Amniotic epithelial cell (primary cell): ENCODE measurements around the gene EPS8.
"Not testable (repeated sequence)": the region's sequence is repeated elsewhere in the genome, so short reads cannot be mapped to it uniquely, and the experiment has no call there.

ENCODE experiments used
- DNase-seq: peaks from one replicate; pipeline ENCODE4 v3.0.0-alpha.2; 2010; ENCODE audit warnings: low read depth

Gene EPS8

DNA sequence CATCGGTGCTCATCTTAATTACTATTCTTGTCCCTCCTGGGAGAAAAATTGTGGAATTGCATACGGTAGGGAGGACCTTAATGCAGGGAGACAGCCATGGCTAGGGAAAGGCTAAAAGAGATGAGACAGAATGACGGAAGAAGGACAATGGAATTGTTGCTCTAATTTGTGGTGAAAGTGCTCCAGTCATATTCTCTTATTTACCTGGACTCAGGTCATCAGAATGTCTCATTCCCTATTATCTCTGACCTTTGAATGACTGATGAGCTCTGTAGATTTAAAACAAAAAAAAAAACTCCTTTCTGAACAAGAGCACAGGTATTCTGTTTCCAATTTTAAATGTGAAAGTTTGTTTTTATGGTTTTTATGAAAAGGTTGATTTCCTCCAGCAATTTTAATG is 8.6 kb upstream of the EPS8 start:
- no peak for DNase-seq

- DNase-seq = no peak
Observed at GRCh38 chr12:15796493-15797141, 7.4 kb upstream of the EPS8 start.

DNA sequence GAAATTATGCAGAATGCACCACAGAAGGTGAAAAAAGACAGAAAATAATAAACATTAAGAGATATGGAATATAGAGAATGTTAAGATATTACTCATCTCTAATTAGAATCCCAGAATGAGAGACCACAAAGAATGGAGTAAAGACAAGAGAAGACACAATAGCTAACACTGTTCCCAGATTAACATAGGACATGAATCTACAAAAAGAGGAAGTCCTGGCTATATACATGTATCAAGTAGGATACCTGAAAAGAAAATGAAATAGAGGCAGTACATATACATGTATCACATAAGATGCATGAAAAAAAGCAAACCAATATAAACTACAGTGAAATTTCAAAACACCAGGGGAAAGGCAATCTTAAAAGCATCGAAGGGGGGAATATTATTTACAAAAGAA is 5.6 kb upstream of the EPS8 start:
- DNase-seq = no peak

GRCh38 chr12:15794196-15794595 is 5.0 kb upstream of the EPS8 start:
- no peak for DNase-seq

DNA sequence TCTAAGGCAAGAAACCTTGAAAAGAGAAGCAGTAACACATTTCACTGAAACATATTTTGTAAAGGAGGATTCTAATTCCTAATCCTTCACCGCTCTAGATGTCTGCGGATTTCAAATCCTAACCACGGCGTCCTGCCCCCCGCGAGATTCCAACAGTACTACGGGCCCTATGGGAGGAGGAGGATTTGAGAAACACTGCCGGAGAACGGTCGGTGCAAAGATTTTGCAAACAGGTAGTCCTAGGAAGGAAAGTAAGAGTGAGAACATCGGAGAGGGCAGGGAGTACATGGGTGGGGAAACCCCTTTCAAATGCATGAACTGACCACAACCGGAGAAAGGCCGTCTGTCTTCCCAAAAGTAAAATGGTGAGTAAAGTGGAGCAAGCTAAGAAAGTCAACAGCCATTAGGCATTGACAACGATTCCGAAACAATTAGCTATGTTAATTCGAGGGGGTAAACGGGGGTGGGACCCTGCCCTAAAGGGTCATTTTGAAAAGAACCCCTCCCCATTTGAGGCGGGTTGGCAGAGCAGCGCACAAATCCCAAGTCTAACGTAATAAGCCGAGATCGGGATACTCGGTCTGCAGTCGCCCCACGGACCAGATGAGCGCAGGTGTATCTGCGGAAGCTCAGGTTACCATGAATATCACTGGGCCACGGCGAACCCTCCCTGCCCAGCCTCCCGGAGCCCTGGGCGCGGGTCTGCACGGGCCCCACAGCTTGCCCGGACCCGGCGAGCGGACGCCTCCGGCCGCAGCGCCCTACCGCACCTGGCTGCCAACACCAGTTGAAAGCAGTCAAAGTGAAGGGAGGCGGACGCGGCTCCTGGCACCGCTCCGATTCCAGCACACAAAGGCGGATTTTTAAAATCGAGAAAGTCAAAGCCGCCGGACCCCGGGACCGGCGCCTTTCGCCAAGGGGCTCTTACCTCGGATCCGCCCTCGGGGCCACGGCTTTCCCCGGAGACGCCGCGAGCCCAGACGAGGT is 662 bp downstream of the EPS8 start:
- peak; percentile 60 for DNase-seq

GRCh38 chr12:15787778-15788177 is 1.4 kb downstream of the EPS8 start:
- no peak for DNase-seq

GRCh38 chr12:15786772-15787171 is 2.4 kb downstream of the EPS8 start:
- no peak for DNase-seq

DNA sequence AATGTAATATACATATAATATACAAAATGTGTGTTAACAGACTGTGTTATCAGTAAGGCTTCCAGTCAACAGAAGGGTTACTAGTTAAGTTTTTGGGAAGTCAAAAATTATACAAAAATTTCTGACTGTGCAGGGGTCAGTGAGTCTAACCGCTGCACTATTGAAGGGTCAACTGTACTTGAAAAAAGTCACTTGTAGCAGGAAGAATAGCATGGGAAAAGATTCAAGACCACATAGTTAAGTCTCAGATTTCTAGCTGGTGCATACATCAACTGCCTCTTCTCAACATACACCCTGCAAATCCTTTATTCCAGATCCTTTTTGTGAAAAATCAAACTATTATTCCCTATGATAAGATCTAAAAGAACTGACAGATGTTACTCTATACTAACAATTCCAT is 5.9 kb downstream of the EPS8 start:
- no peak for DNase-seq

DNA sequence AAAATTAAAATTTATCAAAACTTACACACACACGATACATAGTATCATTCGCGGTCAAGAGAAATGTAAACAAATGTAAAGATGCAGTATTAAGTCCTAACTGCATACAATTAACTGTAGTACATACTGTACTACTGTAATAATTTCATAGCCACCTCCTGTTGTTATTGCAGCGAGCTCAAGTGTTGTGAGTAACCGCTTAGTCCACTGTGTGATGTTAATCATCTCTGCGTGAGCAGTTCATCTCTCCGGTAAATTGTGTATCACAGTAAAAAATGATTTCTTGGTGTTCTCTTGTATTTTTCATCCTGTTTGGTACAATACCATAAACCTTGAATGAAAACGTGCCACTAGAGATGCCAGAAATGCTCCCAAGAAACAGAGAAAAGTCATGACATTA is 6.5 kb downstream of the EPS8 start:
- peak; percentile 68 for DNase-seq

GRCh38 chr12:15779925-15780324 is 9.3 kb downstream of the EPS8 start:
- no peak for DNase-seq

- DNase-seq = peak; percentile 49
Observed at GRCh38 chr12:15778126-15778525, 11.1 kb downstream of the EPS8 start.

DNA sequence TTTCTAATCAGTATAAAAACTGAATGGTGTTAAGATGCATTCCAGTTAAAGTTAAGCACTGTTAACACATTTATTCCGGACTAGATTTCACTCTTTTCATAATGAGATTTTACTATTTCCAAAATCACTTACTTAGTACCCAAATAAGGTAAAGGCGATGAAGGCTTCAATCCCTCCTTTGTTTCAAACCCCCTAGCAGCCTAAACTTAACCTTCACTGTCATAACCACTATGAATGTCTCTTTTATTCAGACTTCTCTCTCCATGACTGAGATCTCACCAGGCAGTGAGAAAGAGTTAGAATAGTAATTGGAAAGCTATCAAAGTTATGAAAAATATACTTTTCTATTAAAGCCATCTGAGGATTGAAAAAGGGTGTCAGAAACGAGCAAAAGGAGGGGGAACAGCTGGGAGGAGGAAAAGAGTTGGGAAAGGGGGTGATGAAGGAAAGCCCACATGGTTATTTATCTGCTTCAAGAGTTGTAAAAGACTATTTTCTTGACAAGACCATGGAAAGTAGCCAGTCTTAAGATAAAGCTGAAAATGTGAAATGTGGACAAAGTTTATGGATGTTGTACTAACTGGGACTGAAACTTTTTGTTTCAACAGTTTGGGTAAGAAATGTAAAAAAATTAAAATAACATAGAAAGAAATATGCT is 11.7 kb downstream of the EPS8 start:
- no peak for DNase-seq

DNA sequence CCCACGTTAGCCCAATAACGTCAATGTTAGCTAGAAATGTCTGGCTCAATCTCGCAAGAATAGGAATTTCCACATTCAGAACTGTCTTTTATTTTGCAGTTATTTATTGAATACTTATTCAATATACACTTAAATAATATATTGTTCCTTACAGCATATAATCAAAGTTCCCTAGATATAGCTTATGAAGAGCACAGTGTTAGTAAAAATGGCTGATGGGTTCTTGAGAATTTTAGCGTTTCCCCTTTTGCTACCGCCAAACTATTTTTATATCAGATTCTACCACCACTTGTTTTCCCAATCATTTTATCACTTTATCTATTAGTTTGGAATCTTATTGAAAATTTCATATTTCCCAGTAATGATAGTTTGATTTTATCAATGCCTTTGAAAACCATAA is 12.7 kb downstream of the EPS8 start:
- no peak for DNase-seq

DNA sequence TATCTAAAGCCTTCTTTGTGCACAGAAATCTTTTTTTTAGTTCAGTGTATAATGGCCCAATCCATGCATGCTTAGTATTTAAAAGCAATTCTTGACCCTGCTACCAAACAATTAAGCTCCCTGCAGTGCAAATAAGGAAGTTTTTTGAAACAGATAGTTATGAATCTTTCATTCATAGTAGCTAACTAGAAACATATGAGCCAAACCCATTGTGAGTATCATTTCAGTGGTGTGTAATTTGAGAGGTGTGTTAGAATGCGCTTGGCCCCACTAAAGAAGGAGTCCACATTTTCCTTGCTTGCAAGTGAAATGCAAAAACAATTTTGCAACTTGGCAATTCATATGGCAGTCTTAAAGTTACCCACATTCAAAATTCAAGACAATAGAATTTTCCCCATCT is 14.4 kb downstream of the EPS8 start:
- no peak for DNase-seq

DNA sequence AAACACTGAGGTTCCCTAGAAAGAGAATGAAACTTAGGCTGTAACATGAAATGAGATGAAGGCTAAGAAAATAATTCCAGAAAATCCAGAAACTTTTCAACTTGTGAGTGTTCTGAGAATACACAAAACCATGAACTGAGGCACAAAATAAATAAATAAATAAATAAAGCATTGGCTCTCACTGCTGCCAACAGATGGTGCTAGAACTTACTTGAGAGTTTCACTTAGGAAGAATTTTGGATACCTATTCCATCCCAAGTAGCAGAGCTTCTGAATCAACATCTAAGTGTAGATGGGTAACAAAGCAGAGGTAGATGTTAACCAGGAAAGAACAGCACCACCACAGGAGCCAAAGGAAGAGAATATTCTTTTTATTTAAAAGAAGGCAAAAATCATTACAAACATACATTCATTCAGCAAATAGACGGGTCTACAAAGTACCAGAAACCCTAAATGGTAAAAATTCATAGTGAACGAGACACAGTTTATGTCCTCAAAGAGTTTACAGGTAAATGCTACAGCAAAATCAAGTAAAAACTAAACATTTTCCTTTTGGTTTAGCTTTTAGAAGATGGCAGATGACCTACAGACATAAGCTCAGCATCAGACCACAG is 16.7 kb downstream of the EPS8 start:
- peak; percentile 45 for DNase-seq

DNA sequence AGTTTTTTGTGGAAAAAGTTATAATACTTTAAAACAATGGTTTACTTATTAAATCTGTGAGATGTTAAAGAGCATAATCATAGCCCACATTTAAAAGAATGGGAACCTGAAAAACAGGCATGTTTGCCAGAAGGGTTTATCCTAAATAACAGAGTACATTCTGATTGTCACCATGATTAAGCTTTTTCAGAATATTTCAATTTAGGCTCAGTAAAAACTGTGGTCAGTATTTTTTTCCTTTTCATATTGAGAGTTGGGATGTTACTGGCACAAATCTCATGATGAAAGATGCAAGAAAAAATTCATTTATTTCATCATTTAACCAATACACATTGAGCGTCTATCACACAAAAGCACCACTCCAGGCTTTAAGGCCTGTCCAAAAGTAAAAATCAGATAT is 18.6 kb downstream of the EPS8 start:
- DNase-seq = no peak

GRCh38 chr12:15770021-15770420 is 19.2 kb downstream of the EPS8 start:
- DNase-seq = no peak

DNA sequence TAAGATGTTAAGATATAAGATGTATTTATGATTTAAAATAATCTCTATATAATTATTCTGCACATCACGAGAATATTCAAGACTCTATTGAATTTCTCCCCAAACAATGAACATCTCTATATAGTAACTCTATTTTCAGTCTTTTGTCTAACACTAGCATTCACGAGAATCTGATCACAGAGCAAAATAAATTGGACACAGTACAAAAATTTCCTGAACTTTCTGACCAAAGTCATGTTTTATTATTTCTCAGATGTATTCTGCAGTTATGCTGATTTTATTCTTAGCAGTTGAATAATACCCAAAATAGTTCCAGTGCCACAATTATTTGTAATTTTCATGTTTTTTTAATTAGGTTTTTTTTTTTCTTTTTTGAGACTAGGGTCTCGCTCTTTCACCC is 19.6 kb downstream of the EPS8 start:
- DNase-seq = no peak

- no peak for DNase-seq
Observed at GRCh38 chr12:15767301-15767700, 21.9 kb downstream of the EPS8 start.

- DNase-seq = no peak
Observed at GRCh38 chr12:15763328-15763727, 25.9 kb downstream of the EPS8 start.

- not testable (repeated sequence) for DNase-seq
Observed at GRCh38 chr12:15762162-15762561, 27.0 kb downstream of the EPS8 start.

GRCh38 chr12:15757553-15758255 is 31.5 kb downstream of the EPS8 start:
- peak; percentile 91 for DNase-seq
